ENCODE measurements around the gene FUT2. TPM values are rescaled to one million over a fixed set of nuclear protein-coding genes. Genes with fewer than 3 reads are reported as not detected.

The FUT2 gene
- total and polyA plus RNA-seq, 10 of the 15 experiments (the other 5 are each of a cell fraction or from before 2014, with no cell fraction given), result 0.02 to 0.13 (median 0.07) TPM; not detected in 7

DNA sequence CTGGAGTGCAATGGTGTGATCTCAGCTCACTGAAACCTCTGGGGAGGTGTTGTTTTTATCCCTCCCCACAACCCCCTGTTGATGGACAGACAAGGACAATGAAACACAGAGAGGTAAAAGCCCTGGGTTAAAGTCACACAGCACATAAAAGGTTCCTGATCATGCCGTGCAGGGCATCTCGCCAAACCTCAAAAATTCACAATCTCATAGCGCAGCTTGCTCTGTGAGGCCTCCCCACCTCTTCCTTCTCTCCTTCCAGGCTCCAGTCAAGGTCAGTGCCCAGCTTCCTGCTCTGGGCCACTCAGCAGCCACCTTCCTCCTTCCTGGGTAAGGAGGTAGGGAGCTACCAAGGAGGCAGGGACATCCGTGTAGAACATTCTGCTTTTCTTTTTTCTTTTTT lies 2.3 kb downstream of the FUT2 start:
- H3K4me2 ChIP-seq (ENCODE audit: control insufficient read depth, insufficient read depth), result no peak overlapping the region
- 61% methylated on average over 4 of the region's 4 CpGs for WGBS (ENCODE audit: insufficient coverage, insufficient replicate concordance, low lambda C conversion rate, missing lambda C conversion rate)
- H2AFZ ChIP-seq (ENCODE audit: control insufficient read depth, low read depth, low read length), result no peak overlapping the region
- POLR2A ChIA-PET, result no interaction called here
- DNase-seq (ENCODE audit: low read depth, low spot score) (no peak), ATAC-seq (no peak), FAIRE-seq (no peak)
- H3K79me2 ChIP-seq (ENCODE audit: control insufficient read depth, insufficient read depth, low read length), result no peaks in the 10 kb centered on the region
- intact Hi-C loops (cut with micrococcal nuclease; ENCODE audit: unreplicated experiment), result no loop called here
- in situ Hi-C loops (cut with MboI), result no loop called here
- H3K36me3 ChIP-seq (ENCODE audit: control insufficient read depth in 2 of 2, insufficient read depth in 2 of 2, low read length in 1 of 2), result no peaks in the 10 kb centered on the region
- H3K4me1 ChIP-seq (ENCODE audit: control insufficient read depth, insufficient read depth, low read length), result no peaks in the 10 kb centered on the region; the same call in 1 of the 2 replicates
- TF ChIP-seq, protein P1, sequence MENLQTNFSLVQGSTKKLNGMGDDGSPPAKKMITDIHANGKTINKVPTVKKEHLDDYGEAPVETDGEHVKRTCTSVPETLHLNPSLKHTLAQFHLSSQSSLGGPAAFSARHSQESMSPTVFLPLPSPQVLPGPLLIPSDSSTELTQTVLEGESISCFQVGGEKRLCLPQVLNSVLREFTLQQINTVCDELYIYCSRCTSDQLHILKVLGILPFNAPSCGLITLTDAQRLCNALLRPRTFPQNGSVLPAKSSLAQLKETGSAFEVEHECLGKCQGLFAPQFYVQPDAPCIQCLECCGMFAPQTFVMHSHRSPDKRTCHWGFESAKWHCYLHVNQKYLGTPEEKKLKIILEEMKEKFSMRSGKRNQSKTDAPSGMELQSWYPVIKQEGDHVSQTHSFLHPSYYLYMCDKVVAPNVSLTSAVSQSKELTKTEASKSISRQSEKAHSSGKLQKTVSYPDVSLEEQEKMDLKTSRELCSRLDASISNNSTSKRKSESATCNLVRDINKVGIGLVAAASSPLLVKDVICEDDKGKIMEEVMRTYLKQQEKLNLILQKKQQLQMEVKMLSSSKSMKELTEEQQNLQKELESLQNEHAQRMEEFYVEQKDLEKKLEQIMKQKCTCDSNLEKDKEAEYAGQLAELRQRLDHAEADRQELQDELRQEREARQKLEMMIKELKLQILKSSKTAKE (IDR thresholded peaks at IDR 0.05; ENCODE audit: low read depth, poor library complexity, severe bottlenecking), result no peak
- no peak for TF ChIP-seq ZSCAN29 (IDR thresholded peaks at IDR 0.05)
- no peak for TF ChIP-seq TCF3 (IDR thresholded peaks at IDR 0.05; ENCODE audit: borderline replicate concordance, insufficient read depth, low read depth, low read length)
- TF ChIP-seq, protein P2, sequence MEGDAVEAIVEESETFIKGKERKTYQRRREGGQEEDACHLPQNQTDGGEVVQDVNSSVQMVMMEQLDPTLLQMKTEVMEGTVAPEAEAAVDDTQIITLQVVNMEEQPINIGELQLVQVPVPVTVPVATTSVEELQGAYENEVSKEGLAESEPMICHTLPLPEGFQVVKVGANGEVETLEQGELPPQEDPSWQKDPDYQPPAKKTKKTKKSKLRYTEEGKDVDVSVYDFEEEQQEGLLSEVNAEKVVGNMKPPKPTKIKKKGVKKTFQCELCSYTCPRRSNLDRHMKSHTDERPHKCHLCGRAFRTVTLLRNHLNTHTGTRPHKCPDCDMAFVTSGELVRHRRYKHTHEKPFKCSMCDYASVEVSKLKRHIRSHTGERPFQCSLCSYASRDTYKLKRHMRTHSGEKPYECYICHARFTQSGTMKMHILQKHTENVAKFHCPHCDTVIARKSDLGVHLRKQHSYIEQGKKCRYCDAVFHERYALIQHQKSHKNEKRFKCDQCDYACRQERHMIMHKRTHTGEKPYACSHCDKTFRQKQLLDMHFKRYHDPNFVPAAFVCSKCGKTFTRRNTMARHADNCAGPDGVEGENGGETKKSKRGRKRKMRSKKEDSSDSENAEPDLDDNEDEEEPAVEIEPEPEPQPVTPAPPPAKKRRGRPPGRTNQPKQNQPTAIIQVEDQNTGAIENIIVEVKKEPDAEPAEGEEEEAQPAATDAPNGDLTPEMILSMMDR (IDR thresholded peaks at IDR 0.05 in 2 of 3, conservative IDR thresholded peaks at IDR 0.05 in 1 of 3; ENCODE audit: control insufficient read depth in 2 of 3, extremely low read depth in 1 of 3, insufficient read depth in 1 of 3, low read depth in 3 of 3, low read length in 3 of 3), result no peak
- no peak for TF ChIP-seq ZNF622 (IDR thresholded peaks at IDR 0.05)
- no peak for TF ChIP-seq KDM1A (IDR thresholded peaks at IDR 0.05; ENCODE audit: borderline replicate concordance)
- no peak for TF ChIP-seq RELA (IDR thresholded peaks at IDR 0.05; ENCODE audit: borderline replicate concordance, partially characterized antibody)
- no peak for TF ChIP-seq BMI1 (IDR thresholded peaks at IDR 0.05; ENCODE audit: borderline replicate concordance)
- TF ChIP-seq, protein P3, sequence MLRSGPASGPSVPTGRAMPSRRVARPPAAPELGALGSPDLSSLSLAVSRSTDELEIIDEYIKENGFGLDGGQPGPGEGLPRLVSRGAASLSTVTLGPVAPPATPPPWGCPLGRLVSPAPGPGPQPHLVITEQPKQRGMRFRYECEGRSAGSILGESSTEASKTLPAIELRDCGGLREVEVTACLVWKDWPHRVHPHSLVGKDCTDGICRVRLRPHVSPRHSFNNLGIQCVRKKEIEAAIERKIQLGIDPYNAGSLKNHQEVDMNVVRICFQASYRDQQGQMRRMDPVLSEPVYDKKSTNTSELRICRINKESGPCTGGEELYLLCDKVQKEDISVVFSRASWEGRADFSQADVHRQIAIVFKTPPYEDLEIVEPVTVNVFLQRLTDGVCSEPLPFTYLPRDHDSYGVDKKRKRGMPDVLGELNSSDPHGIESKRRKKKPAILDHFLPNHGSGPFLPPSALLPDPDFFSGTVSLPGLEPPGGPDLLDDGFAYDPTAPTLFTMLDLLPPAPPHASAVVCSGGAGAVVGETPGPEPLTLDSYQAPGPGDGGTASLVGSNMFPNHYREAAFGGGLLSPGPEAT (IDR thresholded peaks at IDR 0.05; ENCODE audit: low read depth), result no peak
- no peak for TF ChIP-seq MTA2 (IDR thresholded peaks at IDR 0.05; ENCODE audit: low read depth)
- no peak for TF ChIP-seq TAF1 (IDR thresholded peaks at IDR 0.05; ENCODE audit: borderline replicate concordance, low read depth, low read length)
- H3K27me3 ChIP-seq (replicated peaks in 1 of 2; ENCODE audit: control insufficient read depth in 2 of 2, insufficient read depth in 2 of 2, low read length in 1 of 2), result peaks cover 0 to 2% of the 10 kb centered on the region in 2 experiments; a peak in 3 of 4 replicates
- CTCF ChIA-PET, result interaction anchor here (0.7 to 0.8 kb wide), 2 partner anchors 14 to 268 kb away, joined by 3 to 4 read pairs; no protein-coding TSS in a partner anchor
- no peaks in the 10 kb centered on the region for H3K9me3 ChIP-seq (replicated peaks; ENCODE audit: control insufficient read depth, insufficient read depth, low read length)
- no TSS peak for BruUV-seq (replicated peaks)
- RAD21 ChIA-PET (ENCODE audit: unreplicated experiment), result no interaction called here
- H3K4me3 ChIP-seq, result no peak overlapping the region
- H3K9ac ChIP-seq (ENCODE audit: control insufficient read depth, insufficient read depth, low read length), result no peak overlapping the region
- no peaks in the 10 kb centered on the region for H4K20me1 ChIP-seq (ENCODE audit: control insufficient read depth, insufficient read depth)
- H3K27ac ChIP-seq (ENCODE audit: control insufficient read depth, insufficient read depth), result no peak overlapping the region
- SMC1A ChIA-PET (ENCODE audit: uncharacterized antibody, unreplicated experiment), result no interaction called here

Measured in GM12878 (cell line).